ENCODE measurements around the gene CDC34. TPM values are rescaled to one million over a fixed set of nuclear protein-coding genes. Genes with fewer than 3 reads are reported as not detected.

Gene CDC34
- total and polyA plus RNA-seq, 12 donors = 70.2 to 162 (median 77.5) TPM

- Histone ChIP-seq H3K27ac (no peak overlapping the region), H3K9me3 (no peaks in the 10 kb centered on the region), H3K4me1 (peaks cover 3 to 28% (median 17%) of the 10 kb centered on the region in 9 donors), H3K4me3 (peak overlapping the region in 2 of 10 donors; percentile 12 to 24), H3K36me3 (no peaks in the 10 kb centered on the region), H3K27me3 (peaks cover 27 to 60% (median 50%) of the 10 kb centered on the region in 7 donors)
- WGBS, 2 donors = 29 to 36% methylated on average over 71 to 75 of the region's 75 CpGs
- DNase-seq (no peak), ATAC-seq (peak in 6 of 8 donors; percentile 11 to 48 (median 36))
- TF ChIP-seq CTCF (IDR thresholded peaks at IDR 0.05) = no peak
- intact Hi-C loops (cut with DNase I) = loop anchor here in 1 of 10 donors (10.0 kb wide), 1 partner anchor 143 kb away; no protein-coding TSS in a partner anchor
Observed at GRCh38 chr19:591099-591958, 59.8 kb downstream of the CDC34 start.

Other genes with a start within 250 kb of the CDC34 start
- 1 to 10 TPM in 2 of 10 donors, under 1 TPM in 8; 0.14 to 2.8 (median 0.62) TPM for gene PLPP2, start 240.4 kb upstream of the CDC34 start, total RNA-seq
- under 1 TPM; 0.80 to 0.91 TPM for gene PLPP2, start 240.4 kb upstream of the CDC34 start, polyA plus RNA-seq
- gene MIER2, start 187.0 kb upstream of the CDC34 start, total RNA-seq = 10 to 100 TPM; 11.1 to 34.6 (median 16.3) TPM
- gene MIER2, start 187.0 kb upstream of the CDC34 start, polyA plus RNA-seq = 10 to 100 TPM; 25.1 to 30.4 TPM
- gene C2CD4C, start 122.6 kb upstream of the CDC34 start, total RNA-seq = 1 to 10 TPM in 3 of 10 donors, under 1 TPM in 7; 0.26 to 2.2 (median 0.62) TPM
- 1 to 10 TPM; 2.1 to 2.2 TPM for gene C2CD4C, start 122.6 kb upstream of the CDC34 start, polyA plus RNA-seq
- gene SHC2, start 70.7 kb upstream of the CDC34 start, total RNA-seq = 10 to 100 TPM in 9 of 10 donors, 1 to 10 TPM in 1; 7.7 to 16.3 (median 12.4) TPM
- 10 to 100 TPM; 11.2 to 33.5 TPM for gene SHC2, start 70.7 kb upstream of the CDC34 start, polyA plus RNA-seq
- gene MADCAM1, start 35.3 kb upstream of the CDC34 start, total RNA-seq = under 1 TPM in 9 of 10 donors, not detected in 1; 0.14 to 0.71 (median 0.17) TPM
- under 1 TPM; 0.09 to 0.80 TPM for gene MADCAM1, start 35.3 kb upstream of the CDC34 start, polyA plus RNA-seq
- gene TPGS1, start 24.3 kb upstream of the CDC34 start, total RNA-seq = 10 to 100 TPM in 6 of 10 donors, 1 to 10 TPM in 4; 7.1 to 13.5 (median 10.2) TPM
- gene TPGS1, start 24.3 kb upstream of the CDC34 start, polyA plus RNA-seq = 10 to 100 TPM; 22.1 to 22.2 TPM
- 1 to 10 TPM in 1 of 10 donors, under 1 TPM in 3, not detected in 6; 0.25 to 2.7 (median 0.37) TPM for gene GZMM, start 12.3 kb downstream of the CDC34 start, total RNA-seq
- under 1 TPM in 1 of 2 donors, not detected in 1; 0.46 TPM for gene GZMM, start 12.3 kb downstream of the CDC34 start, polyA plus RNA-seq
- 1,000 to 10,000 TPM; 1,225 to 2,457 (median 1,705) TPM for gene BSG, start 40.8 kb downstream of the CDC34 start, total RNA-seq
- gene BSG, start 40.8 kb downstream of the CDC34 start, polyA plus RNA-seq = 1,000 to 10,000 TPM in 1 of 2 donors, 100 to 1,000 TPM in 1; 829 to 5,252 TPM
- 10 to 100 TPM in 1 of 10 donors, 1 to 10 TPM in 9; 1.9 to 10.7 (median 5.1) TPM for gene HCN2, start 58.1 kb downstream of the CDC34 start, total RNA-seq
- gene HCN2, start 58.1 kb downstream of the CDC34 start, polyA plus RNA-seq = 1 to 10 TPM in 1 of 2 donors, under 1 TPM in 1; 0.90 to 4.7 TPM
- gene POLRMT, start 101.8 kb downstream of the CDC34 start, total RNA-seq = 10 to 100 TPM; 37.2 to 61.7 (median 45.3) TPM
- gene POLRMT, start 101.8 kb downstream of the CDC34 start, polyA plus RNA-seq = 100 to 1,000 TPM in 1 of 2 donors, 10 to 100 TPM in 1; 43.2 to 159 TPM
- gene FGF22, start 108.1 kb downstream of the CDC34 start, total RNA-seq = under 1 TPM in 5 of 10 donors, not detected in 5; 0.20 to 0.36 (median 0.30) TPM
- under 1 TPM; 0.16 to 0.44 TPM for gene FGF22, start 108.1 kb downstream of the CDC34 start, polyA plus RNA-seq
- 10 to 100 TPM; 20.3 to 43.6 (median 22.5) TPM for gene RNF126, start 131.5 kb downstream of the CDC34 start, total RNA-seq
- gene RNF126, start 131.5 kb downstream of the CDC34 start, polyA plus RNA-seq = 10 to 100 TPM; 27.1 to 46.1 TPM
- 100 to 1,000 TPM in 3 of 10 donors, 10 to 100 TPM in 7; 33.4 to 153 (median 77.3) TPM for gene FSTL3, start 144.6 kb downstream of the CDC34 start, total RNA-seq
- 100 to 1,000 TPM; 118 to 279 TPM for gene FSTL3, start 144.6 kb downstream of the CDC34 start, polyA plus RNA-seq
- gene PRSS57, start 163.7 kb downstream of the CDC34 start, total RNA-seq = not detected
- gene PRSS57, start 163.7 kb downstream of the CDC34 start, polyA plus RNA-seq = under 1 TPM in 1 of 2 donors, not detected in 1; 0.06 TPM
- gene PALM, start 177.2 kb downstream of the CDC34 start, total RNA-seq = 10 to 100 TPM; 12.5 to 33.0 (median 17.7) TPM
- gene PALM, start 177.2 kb downstream of the CDC34 start, polyA plus RNA-seq = 10 to 100 TPM; 18.9 to 36.7 TPM
- gene MISP, start 219.4 kb downstream of the CDC34 start, total RNA-seq = not detected
- under 1 TPM in 1 of 2 donors, not detected in 1; 0.01 TPM for gene MISP, start 219.4 kb downstream of the CDC34 start, polyA plus RNA-seq